Right lobe of liver (tissue), 4 donors: ENCODE data around the gene FLNC.

Experiments
- CTCF ChIP-seq, 4 donors: fragments of 200-600 bp in 3 of 4; fragments of 450-650 bp in 1 of 4; IDR thresholded peaks; one replicate each; pipeline versions ENCODE4 v1.5.1 to v1.8.0; 2016 to 2022; ENCODE audit warnings: antibody characterized with exemption in 4 of 4, mild to moderate bottlenecking in 2 of 4
- POLR2A ChIP-seq: fragments of 450-650 bp; IDR thresholded peaks from one replicate; pipeline ENCODE4 v1.6.1; 2017; ENCODE audit warnings: antibody characterized with exemption, mild to moderate bottlenecking
- donor health status: DM: no; HTN: no; CAD: no.
- donor health status: DM: no; HTN: no; CAD: no.
- donor health status: DM: no; HTN: yes; CAD: no.

GRCh38 chr7:128906766-128907559, 76.8 kb downstream of the FLNC start:
- TF ChIP-seq CTCF (IDR thresholded peaks at IDR 0.05) (no peak), POLR2A (no peak)
